Measurements from ENCODE around the gene IRF9.

Gene IRF9

GRCh38 chr14:24129410-24129998 is 31.6 kb upstream of the IRF9 start:
- H2AK5ac ChIP-seq (ENCODE audit: low read depth, low read length): no peak overlapping the region

DNA sequence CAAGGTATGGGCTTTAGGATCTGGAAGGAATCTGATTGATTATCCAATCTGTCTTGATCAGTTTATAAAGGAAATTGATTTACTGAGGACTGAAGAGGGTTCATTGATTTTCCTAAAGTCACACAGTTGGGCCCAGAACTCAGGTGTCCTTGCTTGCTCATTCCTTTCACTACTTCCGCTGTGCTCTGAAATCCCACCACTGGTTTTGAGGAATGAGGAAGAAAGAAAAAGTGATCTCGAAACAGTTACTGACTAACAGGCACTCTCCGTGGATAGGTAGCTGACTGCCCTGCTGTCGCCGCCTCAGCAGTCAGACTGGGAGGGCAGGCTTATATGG is 30.7 kb upstream of the IRF9 start, which contains the start of gene FITM1:
Gene FITM1, plus strand, starts transcription at position 280 of the 337 bp plus-strand sequence. CDS start 905 bp downstream, outside the sequence.
- H3K14ac ChIP-seq (ENCODE audit: low read length): no peak within 1 kb of the TSS
- no peak within 1 kb of the TSS for H3K27ac ChIP-seq (replicated peaks; ENCODE audit: low read length)
- H3K4me3 ChIP-seq (ENCODE audit: low read length in 2 of 2): no peak within 1 kb of the TSS
- no peak within 1 kb of the TSS for H2BK120ac ChIP-seq (ENCODE audit: low read depth, low read length)
- no peak within 1 kb of the TSS for H3K23ac ChIP-seq (ENCODE audit: low read depth, low read length, poor library complexity)
- no peak within 1 kb of the TSS for H3K18ac ChIP-seq (ENCODE audit: low read length)
- no peak within 1 kb of the TSS for H3K4ac ChIP-seq (ENCODE audit: low read length)
- no peak within 1 kb of the TSS for H2BK5ac ChIP-seq (ENCODE audit: low read length)
- no peaks in the 10 kb centered on the region for H3K79me1 ChIP-seq (ENCODE audit: low read depth, low read length)
- peaks cover under 1 to 1% of the 10 kb centered on the region in 2 donors for H3K4me1 ChIP-seq (ENCODE audit: control insufficient read depth in 2 of 2, insufficient read depth in 1 of 2, low read depth in 1 of 2, low read length in 2 of 2)
- H2AK5ac ChIP-seq (ENCODE audit: low read depth, low read length): no peak within 1 kb of the TSS
- no CpG with 5 or more reads among the region's 5 CpGs for WGBS, 2 donors (ENCODE audit: extremely low coverage in 2 of 2, insufficient read length in 2 of 2, insufficient replicate concordance in 1 of 2)
- H3K9ac ChIP-seq (ENCODE audit: low read depth, low read length, poor library complexity): no peak within 1 kb of the TSS
- H4K8ac ChIP-seq (ENCODE audit: low read depth, low read length): no peak within 1 kb of the TSS
- H2AFZ ChIP-seq (ENCODE audit: low read length): no peak within 1 kb of the TSS
- no peak within 1 kb of the TSS for H2BK15ac ChIP-seq (ENCODE audit: low read length)
- H3K27me3 ChIP-seq (ENCODE audit: control insufficient read depth in 3 of 3, insufficient read depth in 3 of 3, low read depth in 1 of 3, low read length in 3 of 3): no peaks in the 10 kb centered on the region
- no peak for DNase-seq (ENCODE audit: low spot score)
- no peaks in the 10 kb centered on the region for H3K9me3 ChIP-seq (replicated peaks in 1 of 2; ENCODE audit: control insufficient read depth in 2 of 2, insufficient read depth in 1 of 2, low read depth in 1 of 2, low read length in 2 of 2)
- no peaks in the 10 kb centered on the region for H3K36me3 ChIP-seq (replicated peaks in 1 of 2; ENCODE audit: control insufficient read depth in 2 of 2, insufficient read depth in 2 of 2, low read length in 2 of 2)
- no peak within 1 kb of the TSS for H4K91ac ChIP-seq (ENCODE audit: low read depth, low read length, poor library complexity)
- no peak within 1 kb of the TSS for H2BK12ac ChIP-seq (ENCODE audit: low read length)
- H3K4me2 ChIP-seq (ENCODE audit: insufficient read depth, low read length, poor library complexity, severe bottlenecking): no peak within 1 kb of the TSS

More at GRCh38 chr14:24129410-24129998, 31.6 kb upstream of the IRF9 start:
- no peak overlapping the region for H2BK15ac ChIP-seq (ENCODE audit: low read length)
- no peaks in the 10 kb centered on the region for H3K36me3 ChIP-seq (replicated peaks in 1 of 2; ENCODE audit: control insufficient read depth in 2 of 2, insufficient read depth in 2 of 2, low read length in 2 of 2)
- WGBS, 2 donors (ENCODE audit: extremely low coverage in 2 of 2, insufficient read length in 2 of 2, insufficient replicate concordance in 1 of 2): no CpG with 5 or more reads among the region's 8 CpGs
- H3K14ac ChIP-seq (ENCODE audit: low read length): no peak overlapping the region
- no peak overlapping the region for H2BK120ac ChIP-seq (ENCODE audit: low read depth, low read length)
- H3K27ac ChIP-seq (replicated peaks; ENCODE audit: low read length): no peak overlapping the region
- no peak overlapping the region for H3K23ac ChIP-seq (ENCODE audit: low read depth, low read length, poor library complexity)
- no peak overlapping the region for H3K9ac ChIP-seq (ENCODE audit: low read depth, low read length, poor library complexity)
- DNase-seq (ENCODE audit: low spot score): no peak
- no peak overlapping the region for H3K18ac ChIP-seq (ENCODE audit: low read length)
- no peak overlapping the region for H2BK5ac ChIP-seq (ENCODE audit: low read length)
- H2BK12ac ChIP-seq (ENCODE audit: low read length): no peak overlapping the region
- H3K4me1 ChIP-seq (ENCODE audit: control insufficient read depth in 2 of 2, insufficient read depth in 1 of 2, low read depth in 1 of 2, low read length in 2 of 2): no peaks in the 10 kb centered on the region
- no peaks in the 10 kb centered on the region for H3K9me3 ChIP-seq (replicated peaks in 1 of 2; ENCODE audit: control insufficient read depth in 2 of 2, insufficient read depth in 1 of 2, low read depth in 1 of 2, low read length in 2 of 2)
- H4K91ac ChIP-seq (ENCODE audit: low read depth, low read length, poor library complexity): no peak overlapping the region
- no peaks in the 10 kb centered on the region for H3K79me1 ChIP-seq (ENCODE audit: low read depth, low read length)
- H3K4ac ChIP-seq (ENCODE audit: low read length): no peak overlapping the region
- no peak overlapping the region for H4K8ac ChIP-seq (ENCODE audit: low read depth, low read length)
- no peak overlapping the region for H2AFZ ChIP-seq (ENCODE audit: low read length)
- H3K4me2 ChIP-seq (ENCODE audit: insufficient read depth, low read length, poor library complexity, severe bottlenecking): no peak overlapping the region
- H3K27me3 ChIP-seq (ENCODE audit: control insufficient read depth in 3 of 3, insufficient read depth in 3 of 3, low read depth in 1 of 3, low read length in 3 of 3): no peaks in the 10 kb centered on the region
- H3K4me3 ChIP-seq (ENCODE audit: low read length in 2 of 2): no peak overlapping the region

GRCh38 chr14:24130717-24131548 is 30.1 kb upstream of the IRF9 start:
- DNase-seq (ENCODE audit: low spot score): no peak
- Histone ChIP-seq H2AK5ac (ENCODE audit: low read depth, low read length) (no peak overlapping the region), H3K4ac (ENCODE audit: low read length) (no peak overlapping the region), H3K36me3 (replicated peaks in 1 of 2; ENCODE audit: control insufficient read depth in 2 of 2, insufficient read depth in 2 of 2, low read length in 2 of 2) (no peaks in the 10 kb centered on the region), H3K4me2 (ENCODE audit: insufficient read depth, low read length, poor library complexity, severe bottlenecking) (no peak overlapping the region), H3K4me3 (ENCODE audit: low read length in 2 of 2) (no peak overlapping the region), H3K27ac (replicated peaks; ENCODE audit: low read length) (no peak overlapping the region), H3K23ac (ENCODE audit: low read depth, low read length, poor library complexity) (no peak overlapping the region), H3K79me1 (ENCODE audit: low read depth, low read length) (no peaks in the 10 kb centered on the region), H2AFZ (ENCODE audit: low read length) (no peak overlapping the region), H2BK5ac (ENCODE audit: low read length) (no peak overlapping the region), H3K9ac (ENCODE audit: low read depth, low read length, poor library complexity) (no peak overlapping the region), H4K91ac (ENCODE audit: low read depth, low read length, poor library complexity) (no peak overlapping the region), H3K27me3 (ENCODE audit: control insufficient read depth in 3 of 3, insufficient read depth in 3 of 3, low read depth in 1 of 3, low read length in 3 of 3) (no peaks in the 10 kb centered on the region), H3K9me3 (replicated peaks in 1 of 2; ENCODE audit: control insufficient read depth in 2 of 2, insufficient read depth in 1 of 2, low read depth in 1 of 2, low read length in 2 of 2) (no peaks in the 10 kb centered on the region), H3K4me1 (ENCODE audit: control insufficient read depth in 2 of 2, insufficient read depth in 1 of 2, low read depth in 1 of 2, low read length in 2 of 2) (peaks cover 3 to 5% of the 10 kb centered on the region in 2 donors), H2BK12ac (ENCODE audit: low read length) (no peak overlapping the region), H3K18ac (ENCODE audit: low read length) (no peak overlapping the region), H2BK120ac (ENCODE audit: low read depth, low read length) (no peak overlapping the region), H3K14ac (ENCODE audit: low read length) (no peak overlapping the region), H4K8ac (ENCODE audit: low read depth, low read length) (no peak overlapping the region), H2BK15ac (ENCODE audit: low read length) (no peak overlapping the region)
- no CpG with 5 or more reads among the region's 7 CpGs for WGBS, 2 donors (ENCODE audit: extremely low coverage in 2 of 2, insufficient read length in 2 of 2, insufficient replicate concordance in 1 of 2)

- Histone ChIP-seq H2BK12ac (ENCODE audit: low read length) (no peak overlapping the region), H3K27me3 (ENCODE audit: control insufficient read depth in 3 of 3, insufficient read depth in 3 of 3, low read depth in 1 of 3, low read length in 3 of 3) (no peaks in the 10 kb centered on the region), H2BK120ac (ENCODE audit: low read depth, low read length) (no peak overlapping the region), H3K36me3 (replicated peaks in 1 of 2; ENCODE audit: control insufficient read depth in 2 of 2, insufficient read depth in 2 of 2, low read length in 2 of 2) (no peaks in the 10 kb centered on the region), H3K9ac (ENCODE audit: low read depth, low read length, poor library complexity) (no peak overlapping the region), H3K4me2 (ENCODE audit: insufficient read depth, low read length, poor library complexity, severe bottlenecking) (no peak overlapping the region), H2AFZ (ENCODE audit: low read length) (no peak overlapping the region), H3K4ac (ENCODE audit: low read length) (no peak overlapping the region), H3K4me3 (ENCODE audit: low read length in 2 of 2) (no peak overlapping the region), H3K79me1 (ENCODE audit: low read depth, low read length) (no peaks in the 10 kb centered on the region), H2AK5ac (ENCODE audit: low read depth, low read length) (no peak overlapping the region), H3K9me3 (replicated peaks in 1 of 2; ENCODE audit: control insufficient read depth in 2 of 2, insufficient read depth in 1 of 2, low read depth in 1 of 2, low read length in 2 of 2) (no peaks in the 10 kb centered on the region), H4K91ac (ENCODE audit: low read depth, low read length, poor library complexity) (no peak overlapping the region), H2BK5ac (ENCODE audit: low read length) (no peak overlapping the region), H2BK15ac (ENCODE audit: low read length) (peak overlapping the region; percentile 58), H4K8ac (ENCODE audit: low read depth, low read length) (no peak overlapping the region), H3K4me1 (ENCODE audit: control insufficient read depth in 2 of 2, insufficient read depth in 1 of 2, low read depth in 1 of 2, low read length in 2 of 2) (peaks cover 6 to 7% of the 10 kb centered on the region in 2 donors), H3K14ac (ENCODE audit: low read length) (no peak overlapping the region), H3K23ac (ENCODE audit: low read depth, low read length, poor library complexity) (no peak overlapping the region), H3K27ac (replicated peaks; ENCODE audit: low read length) (no peak overlapping the region), H3K18ac (ENCODE audit: low read length) (no peak overlapping the region)
- DNase-seq (ENCODE audit: low spot score): no peak
- no CpG with 5 or more reads among the region's 15 CpGs for WGBS, 2 donors (ENCODE audit: extremely low coverage in 2 of 2, insufficient read length in 2 of 2, insufficient replicate concordance in 1 of 2)
These were observed 29.5 kb upstream of the IRF9 start for GRCh38 chr14:24131549-24131966.
